ENCODE results near the gene APOF.
"Not testable (repeated sequence)": the region's sequence is repeated elsewhere in the genome, so short reads cannot be mapped to it uniquely, and the experiment has no call there.

Gene APOF

DNA sequence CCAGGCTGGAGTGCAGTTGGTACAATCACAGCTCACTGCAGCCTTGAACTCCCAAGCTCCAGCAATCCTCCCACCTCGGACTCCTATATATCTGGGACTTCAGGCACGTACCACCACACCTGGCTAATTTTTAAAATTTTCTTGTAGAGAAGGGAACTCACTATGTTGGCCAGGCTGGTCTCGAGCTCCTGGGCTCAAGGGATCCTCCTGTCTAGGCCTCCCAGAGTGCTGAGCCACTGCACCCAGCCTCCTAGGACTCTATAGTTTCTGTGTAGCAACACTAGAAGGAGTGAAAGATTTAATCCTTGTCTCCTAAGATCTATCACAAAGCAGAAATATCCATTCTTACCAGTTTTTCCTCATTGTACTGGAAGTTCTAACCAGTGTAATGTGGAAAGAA, 4.3 kb upstream of the APOF start:
- DNase-seq, result no peak

DNA sequence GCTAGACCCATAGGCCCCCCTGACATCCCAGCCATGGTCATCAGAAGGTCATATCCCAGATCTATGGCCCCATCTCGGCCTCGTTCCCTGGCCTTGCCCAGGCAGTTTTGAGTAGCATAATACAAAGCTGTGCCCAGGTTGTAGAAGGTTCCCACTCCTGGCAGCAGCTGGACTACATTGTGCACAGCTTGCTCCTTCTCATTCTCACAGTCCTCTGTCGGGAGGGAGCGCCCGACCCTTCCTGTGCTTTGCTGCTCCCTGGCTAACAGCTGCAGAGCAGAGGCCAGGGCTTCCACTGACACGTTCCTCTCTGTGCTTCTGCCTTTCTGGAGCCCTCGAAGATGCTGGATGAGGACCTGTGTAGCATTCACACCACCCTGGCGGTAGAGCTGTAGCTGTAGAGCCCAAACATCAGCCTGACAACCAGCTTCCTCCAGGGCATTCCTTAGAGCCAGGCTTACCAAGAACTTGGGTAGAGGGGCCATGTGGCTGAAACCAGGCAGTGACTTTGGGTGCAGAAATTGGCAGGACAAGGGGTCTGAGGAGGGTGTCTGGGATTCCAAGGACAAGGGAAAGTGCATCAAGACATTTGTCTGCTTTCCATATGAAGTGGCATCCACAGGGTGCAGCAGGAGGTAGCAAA, 1.0 kb downstream of the APOF start:
- DNase-seq, result no peak

DNA sequence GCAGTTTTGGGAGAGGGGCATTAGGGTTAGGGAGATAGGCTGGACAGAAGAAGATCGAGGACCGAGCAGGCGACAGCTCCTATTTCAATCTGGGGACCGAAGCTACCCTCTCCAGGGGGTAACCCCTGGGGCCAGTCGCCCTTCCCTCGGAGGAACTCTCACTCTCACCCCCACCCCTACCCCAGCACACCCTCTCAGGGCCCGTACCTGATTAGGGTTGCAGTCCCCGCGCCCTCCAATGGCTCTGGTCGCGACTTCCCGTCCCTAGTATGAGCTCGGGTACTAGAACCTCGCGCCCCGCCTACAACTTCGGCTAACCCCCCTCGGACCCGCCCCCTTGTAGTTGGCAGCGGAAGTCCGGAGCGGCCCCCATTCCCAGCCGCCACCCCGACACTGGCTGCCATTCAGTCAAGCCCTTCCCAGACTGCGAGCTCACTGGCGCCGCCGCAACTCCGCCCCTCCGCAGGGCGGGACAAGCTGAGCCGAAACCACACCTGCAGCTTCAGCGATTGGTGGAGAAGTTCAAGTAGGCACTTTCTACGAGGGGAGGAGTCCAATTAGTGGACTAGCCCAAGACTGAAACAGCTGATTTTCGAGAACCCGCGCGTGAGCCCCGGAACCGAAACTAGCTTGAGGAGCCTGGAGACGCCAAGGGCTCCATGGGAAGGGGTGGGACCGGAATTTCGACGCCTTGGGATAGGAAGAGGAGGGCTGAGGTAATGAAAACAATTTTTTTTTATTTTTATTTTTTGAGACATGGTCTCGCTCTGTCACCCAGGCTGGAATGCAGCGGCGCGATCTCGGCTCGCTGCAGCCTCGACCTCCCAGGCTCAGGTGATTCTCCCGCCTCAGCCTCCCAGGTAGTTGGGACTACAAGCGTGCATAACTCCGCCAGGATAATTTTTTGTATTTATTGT, 2.5 kb downstream of the APOF start, which contains the start of gene STAT2:
Gene STAT2 (minus strand): TSS at position 257 of the 917 bp plus-strand sequence. CDS start 3,536 bp downstream, outside the sequence.
- peak; percentile 100 for DNase-seq

DNA sequence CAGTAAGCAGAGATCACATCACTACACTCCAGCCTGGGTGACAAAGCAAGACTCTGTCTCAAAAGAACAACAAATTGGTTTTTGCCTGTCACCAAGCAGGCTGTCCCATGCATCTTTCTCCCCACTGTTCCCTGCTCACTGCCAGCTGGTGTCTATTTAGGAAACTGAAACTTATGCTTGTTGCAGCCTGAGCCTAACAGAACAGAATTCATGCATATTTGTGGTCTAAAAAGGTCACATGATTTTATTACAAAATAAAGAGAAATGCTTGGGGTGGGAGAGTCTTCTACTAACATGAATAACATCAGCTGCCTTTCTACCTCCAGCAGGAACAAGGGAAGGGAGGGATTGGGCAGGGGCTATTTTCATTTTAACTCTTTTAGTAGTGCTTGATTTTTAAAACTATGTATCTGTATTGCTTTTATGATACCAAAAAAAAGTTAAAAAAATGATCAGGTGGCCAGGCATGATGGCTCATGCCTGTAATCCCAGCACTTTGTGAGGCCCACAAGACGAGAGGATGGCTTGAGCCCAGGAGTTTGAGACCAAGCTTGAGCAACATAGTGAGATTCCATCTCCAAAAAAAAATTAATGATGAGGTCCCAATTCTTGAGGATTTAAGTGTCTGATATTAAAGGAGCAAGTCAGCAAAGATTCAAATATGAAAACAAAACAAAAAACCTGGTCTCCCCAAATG, 3.7 kb downstream of the APOF start:
- peak; percentile 87 for DNase-seq

DNA sequence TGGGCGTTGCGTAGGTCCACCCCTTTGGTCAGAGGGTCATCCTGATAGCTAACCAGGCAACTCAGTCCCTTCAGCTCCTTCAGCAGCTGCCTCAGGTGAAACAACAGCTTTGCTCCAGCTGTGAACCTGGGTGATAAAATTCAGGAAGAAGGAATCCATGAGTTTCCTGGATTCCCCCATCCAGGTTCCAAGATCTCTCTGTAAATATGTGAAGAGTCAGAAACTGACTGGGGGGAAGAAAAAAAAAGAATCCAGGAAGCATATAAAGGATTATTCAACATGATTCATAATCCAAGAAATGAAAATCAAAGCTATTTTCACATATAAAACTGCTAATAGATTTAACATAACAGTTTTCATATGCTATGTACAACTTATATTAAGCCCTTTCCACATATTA, 11.3 kb downstream of the APOF start:
- DNase-seq, result no peak

DNA sequence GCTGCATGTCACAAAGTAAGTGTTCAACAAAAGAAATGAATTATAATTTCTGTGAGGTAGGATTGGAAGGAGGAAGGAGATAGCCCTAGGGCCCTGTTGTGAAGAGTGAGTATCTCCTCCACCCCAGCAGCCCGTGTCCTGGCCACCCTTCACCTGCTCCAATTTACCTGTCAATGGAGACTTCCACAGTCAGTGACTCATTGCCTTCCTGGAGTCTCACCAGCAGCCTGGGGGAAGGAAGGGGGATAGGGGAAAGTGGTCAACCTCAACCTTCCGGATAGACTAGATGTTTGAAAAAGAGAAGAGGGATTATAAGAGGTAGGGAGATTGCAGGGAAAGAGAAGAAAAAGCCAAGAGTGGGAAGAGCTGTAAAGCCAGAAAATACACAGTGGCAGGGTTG, 12.0 kb downstream of the APOF start:
- no peak for DNase-seq

DNA sequence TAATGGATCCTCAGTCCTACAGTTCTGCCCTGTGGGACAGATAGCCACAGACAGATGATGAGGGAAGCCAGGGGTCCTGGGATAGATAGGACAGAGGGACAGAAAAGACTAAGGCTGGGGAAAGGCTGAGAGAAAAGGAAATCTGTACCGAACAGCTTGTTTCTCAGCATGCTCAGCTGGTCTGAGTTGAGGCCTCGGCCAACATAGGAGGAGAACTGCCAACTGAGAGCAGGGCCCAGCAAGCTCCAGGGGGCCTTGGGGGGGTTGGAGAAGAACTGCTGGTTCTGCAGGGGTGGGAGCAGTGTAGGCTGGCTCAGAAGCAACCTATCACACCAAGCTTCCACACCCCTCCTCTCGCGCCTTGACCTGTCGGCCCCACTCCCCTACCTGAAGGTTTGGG, 13.9 kb downstream of the APOF start:
- no peak for DNase-seq

DNA sequence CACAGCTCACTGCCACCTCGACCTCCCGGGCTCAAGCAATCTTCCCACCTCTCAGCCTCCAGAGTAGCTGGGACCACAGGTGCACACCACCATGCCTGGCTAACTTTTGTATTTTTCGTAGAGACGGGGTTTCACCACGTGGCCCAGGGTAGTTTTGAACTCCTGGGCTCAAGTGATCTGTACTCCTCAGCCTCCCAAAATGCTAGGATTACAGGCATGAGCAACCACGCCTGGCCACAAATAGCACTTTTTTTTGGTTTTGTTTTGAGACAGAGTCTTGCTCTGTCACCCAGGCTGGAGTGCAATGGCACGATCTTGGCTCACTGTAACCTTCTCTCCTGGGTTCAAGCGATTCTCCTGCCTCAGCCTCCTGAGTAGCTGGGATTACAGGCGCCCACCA, 15.4 kb downstream of the APOF start:
- not testable (repeated sequence) for DNase-seq

DNA sequence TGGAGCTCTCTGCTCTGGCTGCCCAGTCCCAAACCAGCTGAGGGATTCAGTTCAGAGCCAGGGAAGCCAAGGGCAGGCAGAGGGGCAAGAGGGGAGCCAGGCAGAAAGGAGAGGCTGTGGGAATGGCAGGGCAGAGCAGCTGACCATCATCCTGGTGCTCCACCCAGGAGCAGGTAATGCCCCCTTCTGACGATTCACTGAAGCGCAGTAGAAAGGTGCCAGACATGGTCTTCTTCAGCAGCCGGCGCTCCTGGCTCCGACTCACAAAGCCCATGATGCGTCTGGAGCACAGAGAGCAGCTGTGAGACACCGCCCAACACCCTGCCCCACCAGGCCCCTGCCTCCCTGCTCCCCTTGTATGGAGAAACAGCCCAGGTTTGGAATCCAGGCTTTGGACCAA, 16.0 kb downstream of the APOF start:
- DNase-seq, result no peak

DNA sequence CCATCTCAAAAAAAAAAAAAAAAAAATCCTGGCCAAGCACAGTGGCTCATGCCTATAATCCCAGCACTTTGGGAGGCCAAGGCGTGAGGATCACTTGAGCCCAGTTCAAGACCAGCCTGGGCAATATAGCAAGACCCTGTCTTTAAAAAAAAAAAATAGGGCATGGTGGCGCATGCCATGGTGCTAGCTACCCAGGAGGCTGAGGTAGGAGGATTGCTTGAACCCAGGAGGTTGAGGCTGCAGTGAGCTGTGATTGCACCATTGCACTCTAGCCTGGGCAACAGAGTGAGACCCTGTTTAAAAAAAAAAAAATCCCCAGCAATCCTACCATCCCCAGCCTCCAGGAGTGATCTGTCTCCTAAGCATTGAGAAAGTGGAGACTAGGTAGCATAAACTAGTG, 20.4 kb downstream of the APOF start:
- not testable (repeated sequence) for DNase-seq

DNA sequence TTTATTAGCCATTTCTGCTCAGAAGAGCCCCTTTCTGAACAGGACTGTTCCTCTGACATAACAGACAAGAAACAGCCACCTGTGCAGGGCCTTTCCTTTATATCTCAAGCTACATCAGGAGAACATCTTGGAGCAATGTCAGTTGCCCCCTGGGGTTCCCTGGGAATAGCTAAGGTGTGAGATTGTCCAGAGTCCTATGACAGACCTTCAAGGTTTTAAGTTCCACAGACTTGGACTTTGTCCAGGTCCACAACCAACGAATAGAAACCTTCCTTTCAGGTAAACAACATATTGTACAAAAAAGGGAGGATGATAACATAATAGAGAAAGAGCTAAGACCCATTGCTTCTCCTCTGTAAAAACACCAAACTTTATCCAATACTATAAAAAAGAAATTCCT, 21.0 kb downstream of the APOF start:
- no peak for DNase-seq

DNA sequence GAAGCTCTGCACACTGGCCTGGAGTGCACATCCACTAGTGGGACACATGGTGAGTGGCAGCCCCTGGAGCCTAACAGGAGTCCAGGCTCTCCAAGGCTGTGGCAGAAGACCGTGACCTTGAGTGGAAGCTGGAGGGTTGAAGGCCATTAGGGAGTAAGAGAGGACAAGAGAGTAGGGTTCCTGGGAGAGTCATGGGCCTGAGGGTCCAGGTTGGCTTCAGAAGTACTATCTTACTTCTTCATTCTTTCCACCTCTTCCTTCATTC, 23.6 kb downstream of the APOF start:
- no peak for DNase-seq

DNA sequence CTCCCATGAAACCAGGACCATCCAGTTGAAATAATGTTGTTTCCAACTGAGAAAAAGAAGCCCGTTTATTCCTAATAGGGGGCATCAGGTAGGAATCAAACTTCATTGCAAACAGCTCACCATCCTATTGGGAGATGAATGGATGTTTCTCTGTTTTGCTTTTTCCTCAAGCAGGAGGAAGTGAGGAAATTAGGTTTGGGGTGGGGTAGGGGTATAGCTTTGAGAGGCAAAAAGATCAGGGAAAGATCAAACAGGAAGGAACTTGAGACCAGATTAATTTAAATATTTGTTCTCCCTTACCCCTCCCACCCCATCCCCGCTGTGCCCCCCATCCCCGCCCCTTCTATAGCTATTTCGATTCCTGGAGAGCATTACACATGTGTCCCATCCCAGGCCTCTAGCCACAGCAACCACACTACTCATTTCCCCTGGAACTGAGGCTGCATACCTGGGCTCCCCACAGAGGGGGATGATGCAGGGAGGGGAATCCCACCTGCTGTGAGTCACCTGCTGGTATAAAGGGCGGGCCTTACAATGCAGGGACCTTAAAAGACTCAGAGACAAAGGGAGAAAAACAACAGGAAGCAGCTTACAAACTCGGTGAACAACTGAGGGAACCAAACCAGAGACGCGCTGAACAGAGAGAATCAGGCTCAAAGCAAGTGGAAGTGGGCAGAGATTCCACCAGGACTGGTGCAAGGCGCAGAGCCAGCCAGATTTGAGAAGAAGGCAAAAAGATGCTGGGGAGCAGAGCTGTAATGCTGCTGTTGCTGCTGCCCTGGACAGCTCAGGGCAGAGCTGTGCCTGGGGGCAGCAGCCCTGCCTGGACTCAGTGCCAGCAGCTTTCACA, 24.1 kb downstream of the APOF start, which contains the start of gene IL23A:
Gene IL23A (plus strand): TSS at position 577 of the 850 bp plus-strand sequence. CDS start 161 bp downstream, at position 738.
- peak; percentile 72 for DNase-seq

DNA sequence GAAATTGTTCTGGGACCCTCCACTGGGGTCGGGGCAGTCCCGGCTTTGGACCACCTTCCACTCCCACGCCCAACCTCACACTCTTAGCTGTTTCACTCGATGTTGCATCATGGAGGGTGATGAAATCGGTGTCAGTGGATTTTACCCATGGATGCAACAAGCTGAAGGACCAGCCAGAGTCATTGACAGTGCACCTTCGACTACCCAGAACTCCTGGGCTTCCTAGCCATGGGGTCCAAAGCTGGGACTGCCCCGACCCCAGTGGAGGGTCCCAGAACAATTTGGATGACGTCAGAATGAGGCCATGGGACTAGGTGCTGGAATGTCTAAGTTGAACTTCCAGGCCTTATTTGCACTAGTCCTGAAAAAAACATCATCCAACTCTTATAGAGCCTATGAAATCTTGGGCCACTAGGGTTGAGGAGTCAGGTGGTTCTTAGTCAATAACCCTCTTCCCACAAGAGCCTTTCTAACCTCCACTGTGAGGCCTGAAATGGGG, 24.9 kb downstream of the APOF start:
- DNase-seq, result peak; percentile 92

DNA sequence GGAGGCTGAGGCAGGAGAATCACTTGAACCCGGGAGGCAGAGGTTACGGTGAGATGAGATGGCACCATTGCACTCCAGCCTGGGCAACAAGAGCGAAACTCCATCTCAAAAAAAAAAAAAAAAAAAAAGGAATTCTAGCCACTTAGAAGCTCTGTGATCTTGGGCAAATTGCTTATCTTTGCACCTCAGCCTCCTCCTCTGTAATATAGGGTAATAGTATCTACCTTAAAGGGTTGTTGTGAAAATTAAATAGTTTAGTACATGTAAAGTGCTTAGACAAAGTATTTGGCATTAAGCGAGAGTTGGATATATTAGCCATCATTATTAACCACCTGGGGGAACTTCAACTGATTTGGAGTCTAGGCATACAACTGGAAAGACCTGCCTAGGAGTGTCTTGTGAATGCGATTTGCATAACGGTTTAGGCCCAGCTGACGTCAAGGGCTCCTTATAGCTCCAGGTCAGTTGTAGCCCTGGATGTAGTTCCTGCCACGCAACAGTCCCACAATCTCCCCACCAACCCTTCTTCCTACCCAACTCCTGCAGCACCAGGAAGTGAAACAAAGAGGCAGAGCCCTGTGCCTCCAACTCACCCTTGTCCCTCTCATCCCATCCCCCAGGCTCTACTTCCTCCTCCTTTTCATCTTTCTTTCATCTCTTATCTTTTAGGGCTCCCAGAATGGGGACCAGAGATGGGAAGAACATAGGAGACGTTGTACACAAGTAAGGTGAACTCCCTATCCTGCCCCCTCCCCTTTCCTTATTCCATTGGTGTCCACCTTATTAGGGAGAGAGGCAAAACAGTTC, 26.1 kb downstream of the APOF start:
- DNase-seq, result peak; percentile 98

DNA sequence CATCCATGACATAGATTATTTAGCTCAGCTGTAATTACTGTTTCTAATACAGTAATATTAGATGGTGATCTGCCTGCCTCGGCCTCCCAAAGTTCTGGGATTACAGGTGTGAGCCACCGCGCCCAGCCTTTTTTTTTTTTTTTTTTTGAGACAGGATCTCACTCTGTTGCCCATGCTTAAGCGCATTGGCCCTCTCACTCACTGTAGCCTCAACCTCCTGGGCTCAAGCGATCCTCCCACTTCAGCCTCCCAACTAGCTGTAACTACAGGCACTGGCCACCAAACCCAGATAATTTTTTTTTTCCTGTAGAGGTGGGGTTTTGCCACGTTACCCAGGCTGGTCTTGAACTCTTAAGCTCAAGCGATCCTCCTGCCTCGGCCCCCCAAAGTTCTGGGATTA, 27.1 kb downstream of the APOF start:
- DNase-seq, result not testable (repeated sequence)

DNA sequence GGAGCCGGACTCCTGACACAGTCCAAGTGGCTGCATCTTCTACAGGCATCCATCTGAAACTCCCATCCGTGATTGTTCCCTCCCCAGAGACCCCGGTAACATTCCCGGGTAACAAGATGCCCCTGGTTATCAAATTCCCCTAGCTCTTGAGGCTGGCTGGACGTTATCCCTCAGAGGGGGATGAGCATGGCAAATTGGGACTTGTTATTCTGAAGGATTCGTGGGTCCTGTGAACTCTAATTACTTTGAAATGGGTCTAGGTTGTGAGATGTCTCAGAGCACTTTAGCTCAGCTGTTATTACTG, 28.2 kb downstream of the APOF start:
- DNase-seq, result no peak

DNA sequence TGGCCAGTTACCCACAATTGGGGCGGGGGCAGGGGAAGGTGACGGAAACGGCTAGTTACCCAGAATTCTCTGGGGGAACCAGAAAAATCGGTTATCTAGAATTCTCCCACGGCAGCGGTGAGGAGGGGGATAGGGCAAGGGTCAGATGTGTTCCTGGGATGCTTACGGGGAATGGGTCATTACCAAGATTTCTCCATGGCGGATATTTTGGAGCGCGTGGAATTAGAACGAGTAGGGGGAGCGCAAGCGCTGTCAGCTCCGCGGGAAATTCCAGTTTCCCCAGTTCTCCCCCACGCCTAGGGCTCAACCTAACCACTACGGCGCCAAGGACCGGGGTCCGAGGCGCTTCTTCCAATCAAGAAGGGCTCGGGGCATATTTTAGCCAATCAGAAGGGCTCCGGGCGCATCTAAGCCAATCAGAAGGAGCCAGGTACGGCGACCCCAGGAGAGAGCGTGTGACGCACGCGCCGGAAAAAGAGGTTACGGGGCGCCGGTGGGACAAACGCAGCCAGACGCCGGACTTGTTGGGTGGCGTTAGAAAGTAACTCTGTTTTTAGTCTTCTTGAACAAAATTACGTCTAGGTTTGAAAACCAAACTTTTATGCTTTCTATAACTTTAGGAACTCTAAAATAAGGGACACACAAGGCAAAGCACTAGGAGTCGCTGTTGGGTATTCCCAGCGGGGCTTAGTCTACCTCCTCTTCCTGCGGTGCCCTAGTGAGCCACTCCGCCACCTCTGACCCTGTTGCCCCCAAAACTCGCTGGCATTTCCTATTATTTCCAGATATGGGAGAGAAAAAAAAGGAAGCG, 28.8 kb downstream of the APOF start, which contains the start of gene PAN2:
Gene PAN2 (minus strand): TSS at position 322 of the 811 bp plus-strand sequence. CDS start 906 bp downstream, outside the sequence.
- DNase-seq, result peak; percentile 99

DNA sequence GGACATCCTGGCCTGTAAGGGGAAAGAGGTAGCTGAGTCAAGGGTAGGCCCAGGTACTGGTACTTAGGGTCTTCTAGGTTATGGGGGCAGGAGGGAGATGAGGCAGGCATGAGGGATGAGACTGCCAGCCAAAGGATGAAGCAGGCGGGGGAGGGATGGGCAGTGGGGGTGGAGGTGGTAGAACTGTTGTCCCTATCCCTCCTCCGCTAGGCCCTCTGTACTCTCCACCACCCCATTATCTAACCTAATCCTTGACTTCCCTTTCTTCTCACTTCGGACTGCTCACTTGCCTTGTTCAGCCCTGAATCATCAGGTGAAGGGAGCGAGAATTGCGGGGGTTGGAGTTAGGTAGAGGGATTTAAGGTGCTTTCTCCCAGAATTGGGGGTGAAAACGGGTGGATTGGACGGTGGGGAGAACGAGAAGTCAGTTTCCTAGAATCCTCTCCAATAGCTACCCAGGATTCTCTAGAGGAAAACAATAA, 29.4 kb downstream of the APOF start:
- DNase-seq, result no peak

DNA sequence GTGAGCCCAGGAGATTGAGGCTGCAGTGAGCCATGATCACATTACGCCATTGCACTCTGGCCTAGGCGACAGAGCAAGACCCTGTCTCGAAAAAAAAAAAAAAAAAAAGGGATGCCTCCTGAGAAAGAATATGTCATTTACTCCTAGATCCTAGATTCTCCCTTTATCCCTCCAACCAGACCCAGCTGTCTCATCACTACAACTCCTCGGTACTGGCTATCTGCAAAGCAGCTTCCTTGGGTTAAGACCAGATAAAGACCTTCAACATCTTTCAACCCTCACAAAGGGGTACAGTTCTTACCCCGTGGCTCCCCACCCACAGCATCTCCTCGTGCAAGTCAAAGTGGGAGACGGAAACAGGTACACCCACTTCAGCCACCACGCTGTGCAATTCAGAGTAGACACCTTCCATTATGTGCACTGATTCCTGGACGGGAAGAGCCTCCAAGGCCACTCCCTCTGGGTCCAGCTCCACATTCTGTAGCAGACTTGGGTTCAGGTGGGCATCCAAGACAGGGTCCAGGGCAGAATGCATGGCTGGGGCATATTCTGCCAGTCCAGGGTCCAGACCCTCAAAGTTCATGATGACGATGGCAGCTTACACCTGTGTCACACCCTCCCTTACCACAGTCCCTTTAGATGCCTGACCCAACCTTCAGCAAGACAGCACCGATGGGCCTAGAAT, 30.0 kb downstream of the APOF start:
- DNase-seq, result no peak
